OCI-LY1 (cell line): ENCODE data around the gene WFDC6.

Experiments
- EZH2 ChIP-seq: fragments of 200-600 bp; sonication (generic), shearing (Covaris generic); IDR thresholded peaks from 2 replicates; pipeline ENCODE4 v1.8.0; 2017; ENCODE audit warnings: borderline replicate concordance, mixed run types, mild to moderate bottlenecking, antibody characterized with exemption, low read length, moderate library complexity, mixed read lengths
- TF ChIP-seq, protein P1 (sequence below): fragments of 200-600 bp; sonication (generic), shearing (Covaris generic); IDR thresholded peaks from 2 replicates; pipeline ENCODE4 v1.5.1; 2017; ENCODE audit warnings: mild to moderate bottlenecking, antibody characterized with exemption, low read length, moderate library complexity, mixed read lengths

DNA sequence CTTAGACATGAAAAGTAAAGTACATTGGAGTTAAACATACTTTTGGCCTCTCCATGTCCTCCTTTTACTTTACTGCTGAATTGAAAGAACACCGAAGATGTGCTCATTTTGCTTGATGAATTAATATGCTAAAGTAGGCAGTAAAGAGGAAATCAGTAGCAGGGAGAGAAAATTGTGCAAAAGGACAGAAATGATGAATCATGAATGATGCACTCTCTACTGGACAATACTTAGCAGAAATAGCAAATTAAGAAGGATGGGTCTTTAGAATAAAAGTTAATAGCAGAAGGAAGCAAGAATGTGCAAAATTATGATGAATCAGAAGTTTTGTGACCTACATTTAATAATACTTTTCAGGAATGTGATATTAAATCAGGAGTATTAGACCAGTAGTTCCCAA lies 15.5 kb downstream of the WFDC6 start:
- TF ChIP-seq, protein P1, sequence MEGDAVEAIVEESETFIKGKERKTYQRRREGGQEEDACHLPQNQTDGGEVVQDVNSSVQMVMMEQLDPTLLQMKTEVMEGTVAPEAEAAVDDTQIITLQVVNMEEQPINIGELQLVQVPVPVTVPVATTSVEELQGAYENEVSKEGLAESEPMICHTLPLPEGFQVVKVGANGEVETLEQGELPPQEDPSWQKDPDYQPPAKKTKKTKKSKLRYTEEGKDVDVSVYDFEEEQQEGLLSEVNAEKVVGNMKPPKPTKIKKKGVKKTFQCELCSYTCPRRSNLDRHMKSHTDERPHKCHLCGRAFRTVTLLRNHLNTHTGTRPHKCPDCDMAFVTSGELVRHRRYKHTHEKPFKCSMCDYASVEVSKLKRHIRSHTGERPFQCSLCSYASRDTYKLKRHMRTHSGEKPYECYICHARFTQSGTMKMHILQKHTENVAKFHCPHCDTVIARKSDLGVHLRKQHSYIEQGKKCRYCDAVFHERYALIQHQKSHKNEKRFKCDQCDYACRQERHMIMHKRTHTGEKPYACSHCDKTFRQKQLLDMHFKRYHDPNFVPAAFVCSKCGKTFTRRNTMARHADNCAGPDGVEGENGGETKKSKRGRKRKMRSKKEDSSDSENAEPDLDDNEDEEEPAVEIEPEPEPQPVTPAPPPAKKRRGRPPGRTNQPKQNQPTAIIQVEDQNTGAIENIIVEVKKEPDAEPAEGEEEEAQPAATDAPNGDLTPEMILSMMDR = no peak
- TF ChIP-seq EZH2 = no peak
